Measurements from ENCODE around the gene FCRL4. TPM values are rescaled to one million over a fixed set of nuclear protein-coding genes. Genes with fewer than 3 reads are reported as not detected.

FCRL4 gene
- total and polyA plus RNA-seq, 2 donors (not counting 1 experiment from before 2014, with no cell fraction given), result 0.09 to 0.30 TPM

DNA sequence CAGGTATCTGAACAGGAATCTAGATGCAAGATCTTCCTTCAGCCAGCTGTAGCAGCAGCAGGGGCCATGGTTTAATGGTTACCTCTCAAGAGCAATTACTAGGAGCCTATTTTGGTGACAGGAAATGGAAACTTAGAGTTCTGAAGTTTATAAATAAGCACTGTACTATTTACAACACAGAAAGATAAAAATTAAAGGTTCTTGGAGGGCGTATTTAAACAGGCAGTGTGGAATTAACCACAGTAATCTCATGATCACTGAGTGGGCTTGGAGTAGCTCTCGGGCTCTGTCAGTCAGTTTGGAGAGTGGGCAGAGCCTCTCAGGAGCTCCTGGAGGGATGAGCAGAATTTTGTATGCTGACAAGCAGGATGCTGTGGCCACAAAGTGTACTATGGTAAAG lies 35.4 kb downstream of the FCRL4 start:
- peaks cover 58% of the 10 kb centered on the region for H3K4me1 Mint-ChIP-seq
- CTCF ChIA-PET, result interaction anchor here (1.0 to 5.8 kb wide), 9 partner anchors 9 to 386 kb away, joined by 3 to 35 read pairs (median 4); partner anchors contain the start of gene FCRL5

More for the DNA sequence above, 35.4 kb downstream of the FCRL4 start:
- POLR2A ChIA-PET, result no interaction called here
- peak overlapping the region; percentile 66 for H3K4me2 ChIP-seq (replicated peaks; ENCODE audit: low read depth, low read length, poor library complexity, severe bottlenecking)
- no peaks in the 10 kb centered on the region for H3K27me3 ChIP-seq (replicated peaks in 1 of 4; ENCODE audit: control extremely low read depth in 1 of 4, control insufficient read depth in 3 of 4, insufficient read depth in 4 of 4, low read length in 3 of 4)
- peak overlapping the region in 3 of 5 experiments; percentile 13 to 22 (median 18) for H3K4me3 ChIP-seq (ENCODE audit: control extremely low read depth in 1 of 5, extremely low read depth in 1 of 5, insufficient read depth in 1 of 5, low read depth in 2 of 5, low read length in 4 of 5)
- peaks cover 0 to 4% (median 0%) of the 10 kb centered on the region in 3 donors for H3K9me3 ChIP-seq (ENCODE audit: control extremely low read depth in 1 of 3, control insufficient read depth in 2 of 3, insufficient read depth in 1 of 3, low read length in 2 of 3)
- Mint-ChIP-seq H3K4me3 (peak overlapping the region; percentile 68), H3K27ac (peak overlapping the region; percentile 51), H3K27me3 (no peaks in the 10 kb centered on the region), H3K9me3 (ENCODE audit: insufficient read depth) (no peaks in the 10 kb centered on the region)
- no peaks in the 10 kb centered on the region for H4K20me1 ChIP-seq (ENCODE audit: control insufficient read depth, insufficient read depth, low read length, poor library complexity, severe bottlenecking)
- WGBS (ENCODE audit: insufficient coverage), result 0% methylated on average over 2 of the region's 2 CpGs
- H3K79me2 ChIP-seq (ENCODE audit: control insufficient read depth, insufficient read depth, low read length), result peaks cover 10% of the 10 kb centered on the region
- peaks cover 64 to 65% of the 10 kb centered on the region in 2 donors for H3K4me1 ChIP-seq (ENCODE audit: control insufficient read depth in 2 of 2, insufficient read depth in 2 of 2, low read length in 2 of 2)
- peak overlapping the region; percentile 46 for H3K9ac ChIP-seq (ENCODE audit: low read length)
- peak overlapping the region in 1 of 2 donors; percentile 15 for H3K27ac ChIP-seq (ENCODE audit: low read length in 2 of 2)
- no peaks in the 10 kb centered on the region for H3K36me3 ChIP-seq (replicated peaks in 1 of 2; ENCODE audit: control extremely low read depth in 1 of 2, control insufficient read depth in 1 of 2, extremely low read depth in 1 of 2, insufficient read depth in 2 of 2, low read length in 1 of 2)
- no peak for TF ChIP-seq CTCF (IDR thresholded peaks at IDR 0.05)
- no peak for TF ChIP-seq EZH2 (IDR thresholded peaks at IDR 0.05; ENCODE audit: borderline replicate concordance, insufficient read depth, low read depth, low read length, poor library complexity, severe bottlenecking)
- H2AFZ ChIP-seq (ENCODE audit: insufficient read depth, low read depth, low read length, poor library complexity, severe bottlenecking), result peak overlapping the region; percentile 6
- intact Hi-C loops (cut with micrococcal nuclease), result loop anchor here (1.0 to 2.0 kb wide), 2 partner anchors 9 to 50 kb away; no protein-coding TSS in a partner anchor
- DNase-seq (no peak), ATAC-seq (ENCODE audit: low read depth) (peak; percentile 19)

All from B cell (primary cell).